Measurements from ENCODE around the gene ZC3H18.

The ZC3H18 gene

GRCh38 chr16:88584676-88585075, 14.5 kb downstream of the ZC3H18 start:
- no peak for DNase-seq

DNA sequence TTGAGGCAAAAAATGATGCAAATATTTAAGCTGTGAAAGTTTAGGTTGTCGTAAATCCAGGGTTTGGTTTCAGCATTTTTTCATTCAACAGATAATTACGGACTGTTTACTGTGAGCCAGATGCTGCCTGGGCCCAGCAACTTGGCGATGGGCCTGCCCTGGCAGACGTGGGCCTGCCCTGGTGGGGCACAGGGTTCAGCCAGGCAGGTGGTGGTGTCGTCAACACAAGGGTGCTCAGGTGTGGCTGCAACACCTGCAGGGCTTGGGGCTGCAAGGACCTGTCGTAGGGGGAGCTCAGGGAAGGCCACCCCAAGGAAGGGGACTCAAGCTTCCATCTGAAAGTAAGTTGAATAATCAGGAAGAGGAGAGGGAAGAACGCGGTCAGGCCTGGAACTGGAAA, 15.1 kb downstream of the ZC3H18 start:
- no peak for DNase-seq

DNA sequence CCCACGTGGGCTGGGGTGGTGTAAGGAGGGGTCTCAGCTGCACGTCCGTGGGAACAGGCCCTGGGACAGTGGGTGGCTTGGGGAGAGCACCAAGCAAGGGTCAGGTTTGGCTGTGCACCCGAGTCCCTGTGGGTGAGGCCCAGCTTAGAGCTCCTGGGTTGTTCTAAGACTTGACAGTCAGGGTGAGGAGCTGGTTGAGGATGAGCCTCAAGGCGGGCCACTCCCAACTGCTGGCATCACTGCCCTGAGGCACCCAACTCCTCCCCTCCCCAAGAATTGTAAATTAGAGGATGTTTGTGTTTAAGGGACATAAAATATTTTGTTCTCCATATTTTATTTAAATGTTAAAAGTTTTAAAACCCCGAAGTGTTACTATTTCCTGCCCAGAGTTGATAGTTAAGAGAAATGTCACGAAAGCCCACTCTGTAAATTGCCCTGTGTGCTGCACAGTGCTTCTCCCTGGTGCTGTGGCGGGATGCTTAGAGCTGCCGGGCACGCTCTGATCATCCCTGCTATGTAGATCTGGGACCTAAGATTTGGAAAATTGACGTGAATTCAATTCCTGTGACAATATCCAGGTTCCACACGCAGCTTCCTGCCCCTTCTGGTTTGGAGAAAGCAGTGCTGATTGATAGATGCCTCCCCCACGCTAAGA, 15.9 kb downstream of the ZC3H18 start:
- DNase-seq = no peak

DNA sequence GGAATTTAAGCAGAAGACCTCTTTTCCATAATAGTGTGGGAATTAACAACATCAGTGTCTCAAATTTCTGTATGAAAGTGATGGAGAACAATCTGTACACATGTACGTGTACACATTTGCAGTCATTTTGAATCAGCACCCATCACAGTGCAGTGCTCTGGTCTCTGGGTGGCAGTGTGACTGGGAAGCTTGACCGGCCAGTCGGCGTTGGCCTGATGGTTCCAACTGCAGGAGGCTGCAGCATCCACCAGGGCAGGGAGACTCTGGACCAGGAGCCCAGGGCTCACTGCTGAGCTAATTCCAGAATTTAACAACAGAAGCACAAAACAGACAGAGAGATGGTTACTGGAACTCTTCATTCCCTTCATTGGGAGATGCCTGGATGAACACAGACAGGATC, 17.9 kb downstream of the ZC3H18 start:
- no peak for DNase-seq

- DNase-seq = no peak
Observed at GRCh38 chr16:88588754-88589153, 18.6 kb downstream of the ZC3H18 start.

DNA sequence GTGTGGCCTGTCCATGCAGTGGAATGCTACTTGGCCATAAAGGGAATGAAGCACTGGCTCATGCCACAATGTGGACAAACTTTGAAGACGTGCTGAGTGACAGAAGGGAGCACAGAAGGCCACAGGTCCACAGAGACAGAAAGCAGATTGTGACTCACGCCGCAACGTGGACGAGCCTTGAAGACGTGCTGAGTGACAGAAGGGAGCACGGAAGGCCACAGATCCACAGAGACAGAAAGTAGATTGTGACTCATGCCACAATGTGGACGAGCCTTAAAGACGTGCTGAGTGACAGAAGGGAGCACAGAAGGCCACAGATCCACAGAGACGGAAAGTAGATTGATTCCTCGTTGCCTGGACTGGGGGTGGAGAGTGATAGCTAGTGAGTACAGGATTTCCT, 19.2 kb downstream of the ZC3H18 start:
- no peak for DNase-seq

- no peak for DNase-seq
Observed at GRCh38 chr16:88591577-88592021, 21.4 kb downstream of the ZC3H18 start.

GRCh38 chr16:88593061-88593460, 22.9 kb downstream of the ZC3H18 start:
- no peak for DNase-seq

- DNase-seq = no peak
Observed at GRCh38 chr16:88593489-88593888, 23.3 kb downstream of the ZC3H18 start.

DNA sequence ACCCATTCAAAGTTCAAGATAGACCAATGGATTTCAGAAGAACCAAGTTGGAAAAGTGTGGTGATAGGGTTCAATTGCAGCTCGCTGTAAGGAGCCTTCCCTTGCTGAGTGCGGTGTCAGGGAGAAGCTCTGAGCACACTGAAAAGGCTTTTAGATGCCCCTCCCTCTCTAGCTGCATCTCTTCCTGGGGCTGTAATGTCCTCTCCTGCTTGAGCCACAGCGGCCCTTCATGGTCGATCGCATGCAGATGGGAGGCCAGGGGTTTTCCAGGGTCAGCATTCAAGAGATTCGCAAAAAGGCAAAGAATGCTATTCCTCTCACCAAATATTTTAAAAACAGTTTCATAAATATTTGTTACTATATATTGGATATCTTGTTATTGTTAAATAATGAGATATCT, 23.7 kb downstream of the ZC3H18 start:
- no peak for DNase-seq

GRCh38 chr16:88595101-88595500, 24.9 kb downstream of the ZC3H18 start:
- DNase-seq = no peak

DNA sequence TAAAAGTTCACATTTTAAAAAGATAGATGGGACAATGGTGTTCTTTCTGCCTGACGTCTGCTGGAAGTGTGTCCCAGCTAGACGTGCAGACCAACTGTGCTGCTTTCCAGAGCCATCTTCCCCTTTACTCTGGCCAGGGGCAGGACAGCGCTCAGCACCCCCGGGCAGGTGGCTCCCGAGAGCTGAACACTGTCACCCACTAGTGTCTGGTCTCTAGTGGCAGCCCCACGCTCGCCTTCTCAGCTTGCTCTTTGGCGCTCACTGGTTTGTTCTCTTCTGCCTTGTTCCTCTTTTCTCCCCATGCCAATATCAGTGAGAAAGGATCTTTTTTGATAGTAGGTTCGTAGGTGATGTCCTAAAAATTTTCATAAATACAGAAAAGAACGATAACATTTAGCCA, 25.7 kb downstream of the ZC3H18 start:
- no peak for DNase-seq

GRCh38 chr16:88596483-88596882, 26.3 kb downstream of the ZC3H18 start:
- DNase-seq = no peak

DNA sequence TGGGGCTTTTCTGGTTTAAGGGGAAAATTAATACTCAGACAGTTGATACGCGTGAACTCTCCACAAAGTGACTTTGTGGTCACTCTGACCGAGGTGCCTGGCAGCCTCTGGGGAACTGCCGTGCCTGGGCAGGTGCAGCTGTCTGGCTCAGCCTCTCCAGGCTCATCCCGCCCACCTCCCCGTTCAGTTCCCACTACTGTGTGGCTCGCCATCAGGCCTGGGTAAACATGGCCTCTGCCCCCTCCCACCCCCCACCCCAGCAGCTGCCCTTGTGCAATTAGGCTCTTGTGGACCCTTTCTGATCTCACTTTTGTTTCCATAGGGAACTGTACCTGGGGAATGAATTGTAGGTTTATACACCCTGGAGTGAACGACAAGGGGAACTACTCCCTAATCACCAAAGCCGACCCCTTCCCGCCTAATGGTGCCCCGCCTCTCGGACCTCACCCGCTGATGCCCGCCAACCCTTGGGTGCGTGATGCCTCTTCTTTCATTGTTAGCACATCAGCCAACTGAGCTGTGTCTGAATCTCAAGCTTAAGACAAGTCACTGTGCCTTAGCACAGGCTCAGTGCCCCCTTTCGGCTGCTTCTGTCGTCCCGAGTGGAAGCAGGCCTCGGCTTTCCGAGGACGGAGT, 27.8 kb downstream of the ZC3H18 start:
- DNase-seq = no peak

- DNase-seq = no peak
Observed at GRCh38 chr16:88599092-88599733, 29.0 kb downstream of the ZC3H18 start.

- no peak for DNase-seq
Observed at GRCh38 chr16:88599825-88600538, 29.8 kb downstream of the ZC3H18 start.

DNA sequence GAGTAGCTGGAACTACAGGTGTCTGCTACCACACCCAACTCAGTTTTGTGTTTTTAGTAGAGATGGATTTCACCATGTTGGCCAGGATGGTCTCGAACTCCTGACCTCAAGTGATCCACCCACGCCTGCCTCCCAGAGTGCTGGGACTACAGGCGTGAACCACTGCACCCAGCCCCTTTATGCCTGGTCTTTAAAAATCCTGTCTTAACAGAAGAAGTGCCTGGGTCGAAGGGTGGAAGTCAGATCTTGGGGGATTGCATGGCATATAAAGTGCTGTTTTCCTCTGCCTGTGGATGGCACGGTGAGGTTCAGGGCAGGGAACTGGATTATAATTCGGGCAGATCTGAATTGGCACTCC, 30.3 kb downstream of the ZC3H18 start:
- no peak for DNase-seq

GRCh38 chr16:88601313-88602036, 31.3 kb downstream of the ZC3H18 start:
- no peak for DNase-seq

DNA sequence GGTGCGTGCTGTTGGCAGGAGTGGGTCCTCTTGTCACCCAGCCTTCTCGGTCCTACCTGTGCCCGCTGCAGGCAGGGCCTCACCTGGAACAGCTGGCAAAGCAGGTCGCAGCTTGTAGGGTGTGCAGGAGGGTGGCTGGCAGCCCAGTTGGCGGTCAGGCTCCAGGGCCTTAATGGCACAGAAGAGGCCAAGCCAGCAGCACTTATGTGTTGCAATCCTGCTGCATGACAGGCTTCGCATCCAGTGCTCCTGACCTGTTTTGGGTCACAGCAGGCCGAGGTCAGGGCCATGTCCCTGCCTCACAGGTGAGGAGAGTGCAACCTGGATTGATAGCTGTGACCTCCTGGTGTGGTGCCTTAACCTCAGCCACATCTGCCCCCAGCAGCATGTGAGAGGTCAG, 31.9 kb downstream of the ZC3H18 start:
- no peak for DNase-seq

- DNase-seq = no peak
Observed at GRCh38 chr16:88605186-88606147, 35.3 kb downstream of the ZC3H18 start.

DNA sequence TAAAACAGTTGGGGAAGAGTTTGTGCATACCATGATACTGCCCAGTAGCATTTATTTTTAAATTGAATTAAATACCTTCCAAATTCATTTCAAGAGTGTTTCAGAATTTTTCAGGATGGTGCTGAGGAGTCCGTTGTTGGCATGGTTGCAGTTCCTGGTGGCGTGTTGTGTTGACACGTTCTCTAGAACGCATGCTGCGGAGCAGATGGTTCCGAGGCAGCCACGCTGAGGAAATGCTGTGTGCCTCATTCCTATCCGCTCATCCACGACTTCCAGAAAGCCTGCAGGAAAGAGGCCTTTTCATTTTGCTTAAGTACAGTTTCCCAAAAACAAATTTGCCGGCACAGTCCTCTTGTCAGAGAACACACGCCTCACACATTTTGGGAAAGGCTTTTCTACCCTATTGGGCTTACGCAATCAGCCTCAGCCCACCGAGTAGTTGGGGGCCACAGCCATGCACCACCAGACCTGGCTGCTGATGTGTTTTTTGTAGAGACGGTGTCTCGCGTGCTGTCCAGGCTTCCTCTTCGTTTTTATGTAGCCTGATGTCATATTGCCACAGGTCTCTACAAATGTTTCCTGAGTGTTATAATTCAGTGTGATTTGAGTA, 36.0 kb downstream of the ZC3H18 start:
- DNase-seq = no peak

DNA sequence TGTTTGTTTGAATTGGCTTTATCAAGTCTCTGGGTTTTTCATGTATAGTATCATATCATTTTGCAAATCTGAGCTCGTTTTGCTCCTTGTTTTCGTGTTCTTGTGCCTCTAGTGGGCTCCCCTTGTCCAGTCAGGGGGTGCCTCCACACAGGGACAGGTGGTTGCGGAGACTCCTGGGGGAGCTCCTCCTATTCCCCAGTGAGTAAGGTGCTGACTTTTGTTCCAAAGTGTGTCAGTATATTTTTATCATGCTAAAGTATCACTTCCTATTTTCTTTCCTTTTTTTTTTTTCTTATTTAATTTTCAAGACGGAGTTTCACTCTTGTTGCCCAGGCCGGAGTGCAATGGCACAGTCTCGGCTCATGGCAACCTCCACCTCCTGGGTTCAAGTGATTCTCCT, 37.9 kb downstream of the ZC3H18 start:
- no peak for DNase-seq

All from NCI-H1048 (cell line).